Measurements from ENCODE around the gene LIMK2.

DNA sequence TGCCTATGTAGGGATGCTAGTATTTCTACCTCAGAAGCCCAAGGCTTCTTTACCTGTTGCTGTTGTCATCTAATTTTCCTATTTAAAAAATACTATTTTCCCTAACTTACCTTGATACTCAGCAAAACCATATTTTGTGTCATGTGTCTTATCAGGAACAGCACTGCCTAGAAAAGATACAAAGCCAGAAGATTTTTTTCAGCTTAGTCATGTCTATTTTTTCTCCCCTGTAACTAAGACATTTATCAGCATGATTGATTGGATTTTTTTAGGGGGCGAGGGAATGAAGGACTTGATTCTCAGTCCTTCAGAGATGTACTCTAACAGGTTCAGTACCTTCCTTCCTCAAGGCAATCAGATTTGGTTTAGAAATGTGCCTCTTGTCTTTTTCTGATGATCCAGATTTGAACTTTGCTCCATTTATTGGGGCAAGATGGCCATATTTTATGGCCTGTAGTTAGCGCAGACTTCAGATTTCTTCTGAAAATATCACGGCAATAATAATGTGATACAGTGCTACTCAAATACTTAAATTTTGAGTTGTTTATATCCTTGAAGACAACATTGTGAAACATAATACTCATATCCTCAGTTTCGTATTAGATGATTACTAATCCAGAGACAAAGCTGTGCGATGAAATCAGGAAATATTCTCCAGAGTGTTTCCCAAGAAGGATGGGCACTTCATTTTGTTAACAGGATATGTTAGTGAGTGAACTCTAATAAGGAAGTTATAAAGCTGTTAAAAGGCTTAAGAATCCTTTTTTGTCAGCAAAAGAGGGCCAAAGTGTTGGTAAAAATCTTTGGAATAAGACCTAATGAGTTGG, 83.9 kb downstream of the LIMK2 start:
- TF ChIP-seq, protein P1, sequence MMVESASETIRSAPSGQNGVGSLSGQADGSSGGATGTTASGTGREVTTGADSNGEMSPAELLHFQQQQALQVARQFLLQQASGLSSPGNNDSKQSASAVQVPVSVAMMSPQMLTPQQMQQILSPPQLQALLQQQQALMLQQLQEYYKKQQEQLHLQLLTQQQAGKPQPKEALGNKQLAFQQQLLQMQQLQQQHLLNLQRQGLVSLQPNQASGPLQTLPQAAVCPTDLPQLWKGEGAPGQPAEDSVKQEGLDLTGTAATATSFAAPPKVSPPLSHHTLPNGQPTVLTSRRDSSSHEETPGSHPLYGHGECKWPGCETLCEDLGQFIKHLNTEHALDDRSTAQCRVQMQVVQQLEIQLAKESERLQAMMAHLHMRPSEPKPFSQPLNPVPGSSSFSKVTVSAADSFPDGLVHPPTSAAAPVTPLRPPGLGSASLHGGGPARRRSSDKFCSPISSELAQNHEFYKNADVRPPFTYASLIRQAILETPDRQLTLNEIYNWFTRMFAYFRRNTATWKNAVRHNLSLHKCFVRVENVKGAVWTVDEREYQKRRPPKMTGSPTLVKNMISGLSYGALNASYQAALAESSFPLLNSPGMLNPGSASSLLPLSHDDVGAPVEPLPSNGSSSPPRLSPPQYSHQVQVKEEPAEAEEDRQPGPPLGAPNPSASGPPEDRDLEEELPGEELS (CRISPR knock-in tag; IDR thresholded peaks at IDR 0.05), result no peak
- TF ChIP-seq, protein P2, sequence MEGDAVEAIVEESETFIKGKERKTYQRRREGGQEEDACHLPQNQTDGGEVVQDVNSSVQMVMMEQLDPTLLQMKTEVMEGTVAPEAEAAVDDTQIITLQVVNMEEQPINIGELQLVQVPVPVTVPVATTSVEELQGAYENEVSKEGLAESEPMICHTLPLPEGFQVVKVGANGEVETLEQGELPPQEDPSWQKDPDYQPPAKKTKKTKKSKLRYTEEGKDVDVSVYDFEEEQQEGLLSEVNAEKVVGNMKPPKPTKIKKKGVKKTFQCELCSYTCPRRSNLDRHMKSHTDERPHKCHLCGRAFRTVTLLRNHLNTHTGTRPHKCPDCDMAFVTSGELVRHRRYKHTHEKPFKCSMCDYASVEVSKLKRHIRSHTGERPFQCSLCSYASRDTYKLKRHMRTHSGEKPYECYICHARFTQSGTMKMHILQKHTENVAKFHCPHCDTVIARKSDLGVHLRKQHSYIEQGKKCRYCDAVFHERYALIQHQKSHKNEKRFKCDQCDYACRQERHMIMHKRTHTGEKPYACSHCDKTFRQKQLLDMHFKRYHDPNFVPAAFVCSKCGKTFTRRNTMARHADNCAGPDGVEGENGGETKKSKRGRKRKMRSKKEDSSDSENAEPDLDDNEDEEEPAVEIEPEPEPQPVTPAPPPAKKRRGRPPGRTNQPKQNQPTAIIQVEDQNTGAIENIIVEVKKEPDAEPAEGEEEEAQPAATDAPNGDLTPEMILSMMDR (IDR thresholded peaks at IDR 0.05), result no peak
- TF ChIP-seq JUN (CRISPR knock-in tag; IDR thresholded peaks at IDR 0.05) (no peak), SP1 (CRISPR knock-in tag; conservative IDR thresholded peaks at IDR 0.05) (no peak), CREM (CRISPR knock-in tag; IDR thresholded peaks at IDR 0.05) (no peak), RORB (CRISPR knock-in tag; IDR thresholded peaks at IDR 0.05) (no peak), ELF4 (CRISPR knock-in tag; IDR thresholded peaks at IDR 0.05; ENCODE audit: low read depth) (no peak), ZNF396 (CRISPR knock-in tag; IDR thresholded peaks at IDR 0.05; ENCODE audit: borderline replicate concordance) (no peak), SMAD3 (CRISPR knock-in tag; IDR thresholded peaks at IDR 0.05; ENCODE audit: borderline replicate concordance) (no peak)
- TF ChIP-seq, protein P3, sequence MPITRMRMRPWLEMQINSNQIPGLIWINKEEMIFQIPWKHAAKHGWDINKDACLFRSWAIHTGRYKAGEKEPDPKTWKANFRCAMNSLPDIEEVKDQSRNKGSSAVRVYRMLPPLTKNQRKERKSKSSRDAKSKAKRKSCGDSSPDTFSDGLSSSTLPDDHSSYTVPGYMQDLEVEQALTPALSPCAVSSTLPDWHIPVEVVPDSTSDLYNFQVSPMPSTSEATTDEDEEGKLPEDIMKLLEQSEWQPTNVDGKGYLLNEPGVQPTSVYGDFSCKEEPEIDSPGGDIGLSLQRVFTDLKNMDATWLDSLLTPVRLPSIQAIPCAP (CRISPR knock-in tag; IDR thresholded peaks at IDR 0.05), result no peak
- TF ChIP-seq, protein P4, sequence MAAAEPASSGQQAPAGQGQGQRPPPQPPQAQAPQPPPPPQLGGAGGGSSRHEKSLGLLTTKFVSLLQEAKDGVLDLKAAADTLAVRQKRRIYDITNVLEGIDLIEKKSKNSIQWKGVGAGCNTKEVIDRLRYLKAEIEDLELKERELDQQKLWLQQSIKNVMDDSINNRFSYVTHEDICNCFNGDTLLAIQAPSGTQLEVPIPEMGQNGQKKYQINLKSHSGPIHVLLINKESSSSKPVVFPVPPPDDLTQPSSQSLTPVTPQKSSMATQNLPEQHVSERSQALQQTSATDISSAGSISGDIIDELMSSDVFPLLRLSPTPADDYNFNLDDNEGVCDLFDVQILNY (CRISPR knock-in tag; IDR thresholded peaks at IDR 0.05), result no peak
- TF ChIP-seq, protein P5, sequence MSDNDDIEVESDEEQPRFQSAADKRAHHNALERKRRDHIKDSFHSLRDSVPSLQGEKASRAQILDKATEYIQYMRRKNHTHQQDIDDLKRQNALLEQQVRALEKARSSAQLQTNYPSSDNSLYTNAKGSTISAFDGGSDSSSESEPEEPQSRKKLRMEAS (CRISPR knock-in tag; IDR thresholded peaks at IDR 0.05), result no peak
